Stimulated activated CD8-positive, alpha-beta memory T cell treated with anti-CD3 and anti-CD28 coated beads, Interleukin-12 subunit alpha, Interleukin-12 subunit beta, amount 100 ng/mL, for 1 hour (primary cell): Measurements from ENCODE around the gene COQ8B.

Source experiments
- DNase-seq: peaks from one replicate; pipeline ENCODE4 v3.0.0-alpha.2; 2020; ENCODE audit warnings: low read depth

Gene COQ8B

GRCh38 chr19:40717325-40717879, 716 bp upstream of the COQ8B start:
- DNase-seq, result no peak

- peak; percentile 73 for DNase-seq
Observed at GRCh38 chr19:40716031-40716481, 630 bp downstream of the COQ8B start.

GRCh38 chr19:40714441-40715299, 2.0 kb downstream of the COQ8B start:
- DNase-seq, result peak; percentile 86

GRCh38 chr19:40713939-40714338, 2.7 kb downstream of the COQ8B start:
- DNase-seq, result no peak

- DNase-seq, result no peak
Observed at GRCh38 chr19:40709817-40710216, 6.9 kb downstream of the COQ8B start.

- DNase-seq, result no peak
Observed at GRCh38 chr19:40707615-40708014, 9.1 kb downstream of the COQ8B start.

GRCh38 chr19:40705950-40706619, 10.6 kb downstream of the COQ8B start:
- no peak for DNase-seq

- DNase-seq, result no peak
Observed at GRCh38 chr19:40705362-40705651, 11.4 kb downstream of the COQ8B start.

GRCh38 chr19:40704491-40705361, 12.0 kb downstream of the COQ8B start:
- DNase-seq, result no peak

GRCh38 chr19:40703029-40703755, 13.5 kb downstream of the COQ8B start:
- DNase-seq, result no peak

GRCh38 chr19:40702337-40703012, 14.2 kb downstream of the COQ8B start:
- DNase-seq, result no peak

- no peak for DNase-seq
Observed at GRCh38 chr19:40701758-40702157, 14.9 kb downstream of the COQ8B start.

GRCh38 chr19:40700083-40700482, 16.6 kb downstream of the COQ8B start:
- DNase-seq, result no peak

GRCh38 chr19:40697007-40697406, 19.7 kb downstream of the COQ8B start:
- no peak for DNase-seq

GRCh38 chr19:40695881-40696280, 20.8 kb downstream of the COQ8B start:
- DNase-seq, result no peak

GRCh38 chr19:40693896-40694295, 22.8 kb downstream of the COQ8B start:
- no peak for DNase-seq

GRCh38 chr19:40693150-40693788, 23.4 kb downstream of the COQ8B start:
- DNase-seq, result no peak

- DNase-seq, result no peak
Observed at GRCh38 chr19:40692212-40692551, 24.5 kb downstream of the COQ8B start.

GRCh38 chr19:40691421-40692211, 25.1 kb downstream of the COQ8B start:
- DNase-seq, result no peak
